Measurements from ENCODE around the gene PGM5. TPM values are rescaled to one million over a fixed set of nuclear protein-coding genes. Genes with fewer than 3 reads are reported as not detected.
A peak's percentile ranks its signal among the peaks of the same experiment; 100 is the strongest.
"Not testable (repeated sequence)": the region's sequence is repeated elsewhere in the genome, so short reads cannot be mapped to it uniquely, and the experiment has no call there.

Gene PGM5
- total RNA-seq, 1 experiment from 2014 or later = 75.5 TPM

DNA sequence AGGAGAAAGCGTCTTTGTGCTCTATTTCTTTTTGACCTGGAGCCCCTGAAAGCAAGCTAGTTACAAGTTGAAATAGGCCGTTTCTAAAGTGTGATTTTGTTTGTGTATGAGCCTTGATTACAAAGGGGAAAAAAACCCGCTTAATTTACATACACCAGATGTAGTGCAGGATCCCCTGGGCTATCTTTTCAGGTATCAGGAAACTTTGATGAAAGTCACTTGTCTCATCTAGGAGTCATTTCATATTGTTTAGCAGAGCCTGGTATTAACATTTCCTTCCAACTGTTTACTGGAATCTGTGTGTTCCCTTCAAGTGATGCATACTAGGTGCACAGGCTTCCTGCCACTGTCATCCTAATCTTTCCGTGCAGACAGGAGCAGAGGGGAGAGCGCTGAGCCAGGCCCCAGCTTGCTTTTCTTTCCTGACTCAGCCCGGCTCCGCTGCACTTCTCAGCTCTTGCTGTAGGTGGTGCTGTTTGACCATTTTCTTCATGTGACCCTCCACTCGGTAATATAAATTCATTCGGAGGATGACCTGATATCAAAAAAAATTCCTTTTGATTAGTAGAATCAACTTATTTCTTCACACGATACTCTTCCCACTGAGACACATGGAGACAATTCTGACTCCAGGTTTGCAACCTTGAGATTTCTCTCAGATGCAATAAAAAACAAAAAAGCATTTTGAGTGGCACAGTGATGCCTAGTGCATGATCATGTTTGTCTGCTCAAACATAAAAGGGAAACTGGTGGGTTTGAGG lies 14.0 kb upstream of the PGM5 start:
- CTCF ChIA-PET = interaction anchor here (0.6 kb wide), 2 partner anchors 147 to 227 kb away, joined by 4 to 6 read pairs; no protein-coding TSS in a partner anchor
- H3K27ac ChIP-seq (ENCODE audit: low read length); H3K9ac ChIP-seq (ENCODE audit: low read length); POLR2A ChIA-PET (ENCODE audit: unreplicated experiment); H2AFZ ChIP-seq (ENCODE audit: low read length); BruUV-seq (replicated peaks); H3K4me2 ChIP-seq (ENCODE audit: low read length); H3K9me2 ChIP-seq (replicated peaks; ENCODE audit: low read length); H3K4me3 ChIP-seq (ENCODE audit: low read length); H3K27me3 ChIP-seq (ENCODE audit: low read length); H3K36me3 ChIP-seq (ENCODE audit: low read depth, low read length); H3K4me1 ChIP-seq (ENCODE audit: insufficient read depth, low read length); H4K20me1 ChIP-seq (ENCODE audit: low read length); H3K9me3 ChIP-seq (ENCODE audit: low read length); H3K79me2 ChIP-seq (ENCODE audit: low read length); DNase-seq; H3F3A ChIP-seq (ENCODE audit: low read length, unreplicated experiment): not testable (repeated sequence)
- ATAC-seq = peak; percentile 78
- intact Hi-C loops (cut with micrococcal nuclease) = loop anchor here (5.0 kb wide), 1 partner anchor 165 kb away; no protein-coding TSS in a partner anchor

DNA sequence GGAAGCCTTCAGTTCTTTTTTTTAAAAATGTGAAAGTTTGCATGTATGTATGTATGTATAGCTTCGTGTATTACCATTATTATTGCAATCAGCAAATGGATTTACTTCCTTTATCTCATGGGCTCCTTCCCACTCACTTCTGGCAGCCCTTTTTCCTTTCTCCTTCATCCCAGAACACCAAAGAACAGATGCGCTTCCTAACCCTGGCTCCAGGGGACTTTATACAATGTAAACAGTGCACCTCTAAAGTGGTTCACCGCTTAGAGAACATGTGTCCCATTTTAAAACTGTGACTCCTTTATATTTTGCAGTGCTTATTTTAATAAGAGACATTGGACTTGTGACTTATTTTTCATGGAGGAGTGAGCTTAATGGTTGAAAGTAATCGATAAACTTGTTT lies 13.2 kb upstream of the PGM5 start:
- CTCF ChIA-PET = interaction anchor here (0.7 kb wide), 1 partner anchor 137 kb away, joined by 8 read pairs; no protein-coding TSS in a partner anchor
- H3K4me1 ChIP-seq (ENCODE audit: insufficient read depth, low read length); H3K9me3 ChIP-seq (ENCODE audit: low read length); H3F3A ChIP-seq (ENCODE audit: low read length, unreplicated experiment); ATAC-seq; H3K27me3 ChIP-seq (ENCODE audit: low read length); H4K20me1 ChIP-seq (ENCODE audit: low read length); DNase-seq; H3K79me2 ChIP-seq (ENCODE audit: low read length); H3K36me3 ChIP-seq (ENCODE audit: low read depth, low read length); H3K4me3 ChIP-seq (ENCODE audit: low read length); H3K4me2 ChIP-seq (ENCODE audit: low read length); H3K9ac ChIP-seq (ENCODE audit: low read length); H3K27ac ChIP-seq (ENCODE audit: low read length); H2AFZ ChIP-seq (ENCODE audit: low read length); H3K9me2 ChIP-seq (replicated peaks; ENCODE audit: low read length); POLR2A ChIA-PET (ENCODE audit: unreplicated experiment); BruUV-seq (replicated peaks): not testable (repeated sequence)
- intact Hi-C loops (cut with micrococcal nuclease) = loop anchor here (5.0 kb wide), 1 partner anchor 164 kb away; no protein-coding TSS in a partner anchor

GRCh38 chr9:68343992-68344391 lies 12.4 kb upstream of the PGM5 start:
- POLR2A ChIA-PET (ENCODE audit: unreplicated experiment); DNase-seq; BruUV-seq (replicated peaks); CTCF ChIA-PET; H3K36me3 ChIP-seq (ENCODE audit: low read depth, low read length); H3K27me3 ChIP-seq (ENCODE audit: low read length); H3K79me2 ChIP-seq (ENCODE audit: low read length); H3K4me1 ChIP-seq (ENCODE audit: insufficient read depth, low read length); H3K9ac ChIP-seq (ENCODE audit: low read length); H4K20me1 ChIP-seq (ENCODE audit: low read length); H3K27ac ChIP-seq (ENCODE audit: low read length); H3F3A ChIP-seq (ENCODE audit: low read length, unreplicated experiment); H3K9me2 ChIP-seq (replicated peaks; ENCODE audit: low read length); H3K4me2 ChIP-seq (ENCODE audit: low read length); ATAC-seq; H3K4me3 ChIP-seq (ENCODE audit: low read length); H3K9me3 ChIP-seq (ENCODE audit: low read length); H2AFZ ChIP-seq (ENCODE audit: low read length): not testable (repeated sequence)
- intact Hi-C loops (cut with micrococcal nuclease) = loop anchor here (5.0 kb wide), 1 partner anchor 163 kb away; no protein-coding TSS in a partner anchor

GRCh38 chr9:68351689-68352088 lies 4.7 kb upstream of the PGM5 start:
- POLR2A ChIA-PET (ENCODE audit: unreplicated experiment); intact Hi-C loops (cut with micrococcal nuclease); BruUV-seq (replicated peaks): not testable (repeated sequence)

DNA sequence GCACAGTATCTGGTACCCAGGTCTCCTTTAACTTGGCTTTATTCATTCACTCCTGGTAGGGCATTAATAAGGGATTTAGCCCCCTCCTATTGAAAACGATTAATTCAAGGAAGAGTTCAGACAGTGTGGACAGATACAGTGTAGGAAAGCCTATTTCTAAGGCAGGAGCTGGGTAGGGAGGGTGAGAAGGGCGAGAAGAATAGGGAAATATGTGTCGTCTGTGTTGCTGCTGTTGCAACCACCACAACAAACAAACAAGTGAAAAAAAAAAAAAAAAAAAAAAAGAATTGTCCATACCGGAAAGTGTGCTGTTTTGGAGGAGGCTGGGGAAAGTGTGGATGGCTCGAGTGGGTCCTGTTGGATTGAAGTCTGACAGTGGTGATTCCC lies 425 bp upstream of the PGM5 start:
- BruUV-seq (replicated peaks) = TSS peak; percentile 89
- CTCF ChIA-PET = not testable (repeated sequence)
- peak; percentile 14 for ATAC-seq

More at GRCh38 chr9:68351689-68352088, 4.7 kb upstream of the PGM5 start:
- H3K27me3 ChIP-seq (ENCODE audit: low read length); H3K9me2 ChIP-seq (replicated peaks; ENCODE audit: low read length); H3K9ac ChIP-seq (ENCODE audit: low read length); H2AFZ ChIP-seq (ENCODE audit: low read length); H3K36me3 ChIP-seq (ENCODE audit: low read depth, low read length); H3K9me3 ChIP-seq (ENCODE audit: low read length); H3K4me2 ChIP-seq (ENCODE audit: low read length); H3K79me2 ChIP-seq (ENCODE audit: low read length); CTCF ChIA-PET; H3F3A ChIP-seq (ENCODE audit: low read length, unreplicated experiment); H4K20me1 ChIP-seq (ENCODE audit: low read length); H3K4me3 ChIP-seq (ENCODE audit: low read length); ATAC-seq; H3K27ac ChIP-seq (ENCODE audit: low read length): not testable (repeated sequence)
- H3K4me1 ChIP-seq (ENCODE audit: insufficient read depth, low read length) = peaks cover 12% of the 10 kb centered on the region; the same call in 1 of the 2 replicates
- DNase-seq = peak; percentile 11

GRCh38 chr9:68357119-68357714 lies 806 bp downstream of the PGM5 start:
- H3K9me2 ChIP-seq (replicated peaks; ENCODE audit: low read length); H3F3A ChIP-seq (ENCODE audit: low read length, unreplicated experiment); BruUV-seq (replicated peaks); DNase-seq; H3K36me3 ChIP-seq (ENCODE audit: low read depth, low read length); CTCF ChIA-PET; H3K27ac ChIP-seq (ENCODE audit: low read length); H3K4me1 ChIP-seq (ENCODE audit: insufficient read depth, low read length); POLR2A ChIA-PET (ENCODE audit: unreplicated experiment); intact Hi-C loops (cut with micrococcal nuclease); H3K9me3 ChIP-seq (ENCODE audit: low read length); H4K20me1 ChIP-seq (ENCODE audit: low read length); ATAC-seq; H3K27me3 ChIP-seq (ENCODE audit: low read length): not testable (repeated sequence)
- Histone ChIP-seq H3K79me2 (ENCODE audit: low read length) (peaks cover 30% of the 10 kb centered on the region), H3K9ac (ENCODE audit: low read length) (peak overlapping the region; percentile 49), H2AFZ (ENCODE audit: low read length) (peak overlapping the region; percentile 72; the same call in 1 of the 2 replicates), H3K4me2 (ENCODE audit: low read length) (peak overlapping the region; percentile 78), H3K4me3 (ENCODE audit: low read length) (peak overlapping the region; percentile 71)

More for the DNA sequence above, 425 bp upstream of the PGM5 start:
- H3K9me3 ChIP-seq (ENCODE audit: low read length); H3K9me2 ChIP-seq (replicated peaks; ENCODE audit: low read length); H4K20me1 ChIP-seq (ENCODE audit: low read length); intact Hi-C loops (cut with micrococcal nuclease); H2AFZ ChIP-seq (ENCODE audit: low read length); H3K36me3 ChIP-seq (ENCODE audit: low read depth, low read length); H3K27me3 ChIP-seq (ENCODE audit: low read length); H3K9ac ChIP-seq (ENCODE audit: low read length); H3K4me1 ChIP-seq (ENCODE audit: insufficient read depth, low read length); H3F3A ChIP-seq (ENCODE audit: low read length, unreplicated experiment): not testable (repeated sequence)
- Histone ChIP-seq H3K4me3 (ENCODE audit: low read length) (peak overlapping the region; percentile 71), H3K79me2 (ENCODE audit: low read length) (peaks cover 27% of the 10 kb centered on the region), H3K4me2 (ENCODE audit: low read length) (peak overlapping the region; percentile 78), H3K27ac (ENCODE audit: low read length) (peak overlapping the region; percentile 43; the same call in 1 of the 2 replicates)
- POLR2A ChIA-PET (ENCODE audit: unreplicated experiment) = interaction anchor here (0.6 kb wide), 1 partner anchor 664 kb away, joined by 3 read pairs; no protein-coding TSS in a partner anchor
- DNase-seq = peak; percentile 7

Measured in PC-3 (cell line).